HepG2 (cell line): ENCODE data around the gene TCF7L2. TPM values are rescaled to one million over a fixed set of nuclear protein-coding genes. Genes with fewer than 3 reads are reported as not detected.

Experiments
- ATAC-seq: fragments of 200-7000 bp; cut with Tn5 transposase; 3 replicates; pipeline ENCODE4 v1.9.1; 2020; ENCODE audit warnings: mild to moderate bottlenecking, moderate library complexity
- BruUV-seq: library from RNA; stranded (reverse); fragments of 400-500 nt; replicated peaks from 2 replicates; lab custom pipeline; 2021; lab: Mats Ljungman, UMichigan
- CTCF ChIA-PET: fragments of 300-600 bp; formaldehyde crosslinking; extraction: SDS; loops from one replicate; lab custom pipeline; 2021; ENCODE audit warnings: low total read pairs, inconsistent platforms, low intra/inter-chr PET ratio; lab: Yijun Ruan, JAX
- POLR2A ChIA-PET: fragments of 350-600 bp; sonication (Branson Sonifier 250); formaldehyde crosslinking; loops from one replicate; lab custom pipeline; 2020; ENCODE audit warnings: antibody characterized with exemption, inconsistent platforms; lab: Yijun Ruan, JAX
- DNase-seq: peaks from one replicate; pipeline ENCODE4 v3.0.0-alpha.2; 2015; ENCODE audit warnings: low spot score
- FAIRE-seq: peaks from 3 replicates; lab custom pipeline; 2011; peaks lifted over from hg19 to GRCh38; lab: Jason Lieb, UNC
- H2AFZ ChIP-seq: one replicate; pipeline ENCODE4 v1.6.1; 2011; ENCODE audit warnings: low read length, inconsistent platforms
- H3K27ac ChIP-seq: fragments of 300-600 bp; 3 replicates; pipeline ENCODE4 v1.8.0; 2011; ENCODE audit warnings: mixed run types, mild to moderate bottlenecking, mixed read lengths, low read length, inconsistent platforms; ENCODE audit not compliant: insufficient read depth; ENCODE audit errors: extremely low read length
- H3K27me3 ChIP-seq, 2 experiments: fragments of 200-600 bp in 1 of 2; 2 replicates in 1 of 2; 3 replicates in 1 of 2; pipeline versions ENCODE4 v1.6.0 to v1.8.0; 2011; ENCODE audit warnings: low read length in 2 of 2, mild to moderate bottlenecking in 2 of 2, moderate library complexity in 2 of 2, inconsistent platforms in 1 of 2; ENCODE audit not compliant: insufficient read depth in 2 of 2, control insufficient read depth in 1 of 2
- H3K36me3 ChIP-seq, 2 experiments: fragments of 200-600 bp in 1 of 2; replicated peaks in 1 of 2; 2 replicates in 1 of 2; 3 replicates in 1 of 2; pipeline versions ENCODE4 v1.5.1 to v1.8.0; 2011; ENCODE audit warnings: low read length in 2 of 2, inconsistent platforms in 1 of 2; ENCODE audit not compliant: insufficient read depth in 2 of 2, control insufficient read depth in 1 of 2
- H3K4me1 ChIP-seq: 2 replicates; pipeline ENCODE4 v1.5.1; 2012; ENCODE audit warnings: low read length, inconsistent platforms; ENCODE audit not compliant: insufficient read depth
- H3K4me2 ChIP-seq: 2 replicates; pipeline ENCODE4 v1.6.0; 2011; ENCODE audit warnings: low read depth, low read length, inconsistent platforms
- H3K4me3 ChIP-seq, 3 experiments: fragments of 200-600 bp in 1 of 3; sonication (generic), shearing (Covaris generic) in 1 of 3; replicated peaks in 1 of 3; 2 replicates each; pipeline ENCODE4 v1.5.1; 2011 to 2016; ENCODE audit warnings: low read length in 3 of 3, inconsistent platforms in 2 of 3, low read depth in 2 of 3, mild to moderate bottlenecking in 2 of 3, control low read depth in 1 of 3, mixed read lengths in 1 of 3; ENCODE audit not compliant: insufficient read depth in 1 of 3
- H3K79me2 ChIP-seq: one replicate; pipeline ENCODE4 v1.6.1; 2011; ENCODE audit warnings: low read length, inconsistent platforms; ENCODE audit not compliant: insufficient read depth
- H3K9ac ChIP-seq: 2 replicates; pipeline ENCODE4 v1.6.0; 2011; ENCODE audit warnings: mild to moderate bottlenecking, low read depth, low read length, inconsistent platforms; ENCODE audit not compliant: insufficient read depth
- H3K9me3 ChIP-seq: 2 replicates; pipeline ENCODE4 v1.5.1; 2012; ENCODE audit warnings: mild to moderate bottlenecking, low read length
- H4K20me1 ChIP-seq: 2 replicates; pipeline ENCODE4 v1.6.0; 2011; ENCODE audit warnings: inconsistent platforms, mild to moderate bottlenecking, low read length, moderate library complexity; ENCODE audit not compliant: insufficient read depth
- HMG20B ChIP-seq: conservative IDR thresholded peaks from 2 replicates; pipeline ENCODE4 v1.6.1; 2016; ENCODE audit warnings: missing genetic modification reagents, missing compliant biosample characterization
- HNF4A ChIP-seq: sonication (generic); formaldehyde crosslinking; IDR thresholded peaks from 2 replicates; pipeline ENCODE4 v1.4.0; 2020; ENCODE audit warnings: missing genetic modification reagents
- ONECUT2 ChIP-seq: sonication (generic); formaldehyde crosslinking; IDR thresholded peaks from 2 replicates; pipeline ENCODE4 v1.4.0; 2020; ENCODE audit warnings: missing genetic modification reagents
- PHF21A ChIP-seq: sonication (generic); formaldehyde crosslinking; IDR thresholded peaks from 2 replicates; pipeline ENCODE4 v1.5.0; 2020; ENCODE audit warnings: mild to moderate bottlenecking, missing genetic modification reagents
- ZNF713 ChIP-seq: sonication (generic); formaldehyde crosslinking; IDR thresholded peaks from 2 replicates; pipeline ENCODE4 v1.4.0; 2020; ENCODE audit warnings: mild to moderate bottlenecking, missing genetic modification reagents
- ZSCAN9 ChIP-seq: IDR thresholded peaks from 2 replicates; pipeline ENCODE4 v1.6.1; 2016; ENCODE audit warnings: borderline replicate concordance
- WGBS: methylation state at CpG from one replicate; pipeline ENCODE4 v1.1.6; 2017; ENCODE audit warnings: low lambda C conversion rate; 5-methylcytosine and 5-hydroxymethylcytosine counted together
- in situ Hi-C: cut with HindIII; loops from 2 replicates; pipeline ENCODE4 v1.10.0; 2017; ENCODE audit warnings: low pct_unique_long_range_greater_than_20kb; ENCODE audit not compliant: extremely low pct_ligation_motif_present
- intact Hi-C: fragments of 100-400 bp; cut with micrococcal nuclease; formaldehyde crosslinking; loops from one replicate; pipeline ENCODE4 v1.10.0; 2022; ENCODE audit not compliant: unreplicated experiment
- polyA plus RNA-seq, 8 experiments: library from polyadenylated mRNA; depleted of rRNA in 3 of 8; stranded (reverse) in 7 of 8; unstranded in 1 of 8; fragments of >200 nt; fragmentation: Illumina TruSeq in 4 of 8; extraction: Trizol in 4 of 8; gene quantifications; 2 replicates each; pipeline versions ENCODE4 v1.2.1 to v1.2.3, GENCODE V29; 2011 to 2016; ENCODE audit warnings: low read depth in 4 of 8, missing spikeins in 1 of 8, mixed read lengths in 1 of 8; ENCODE audit not compliant: insufficient read depth in 1 of 8
- total RNA-seq, 5 experiments: library from RNA; depleted of rRNA; stranded (reverse); fragments of >200 nt; fragmentation: Illumina TruSeq; extraction: Trizol; gene quantifications; 2 replicates each; pipeline ENCODE4 v1.2.3, GENCODE V29; 2016; ENCODE audit warnings: low read depth in 1 of 5
- TF ChIP-seq, protein P1 (sequence below): sonication (generic); formaldehyde crosslinking; IDR thresholded peaks from 2 replicates; pipeline ENCODE4 v1.4.0; 2020; ENCODE audit warnings: missing genetic modification reagents
- TF ChIP-seq, protein P2 (sequence below): sonication (generic); formaldehyde crosslinking; IDR thresholded peaks from 2 replicates; pipeline ENCODE4 v1.4.0; 2020; ENCODE audit warnings: missing genetic modification reagents, borderline replicate concordance

Gene TCF7L2
- total and polyA plus RNA-seq, 2 of the 13 experiments (the other 11 are each of a cell fraction or from before 2014, with no cell fraction given): 3.9 to 13.7 TPM

DNA sequence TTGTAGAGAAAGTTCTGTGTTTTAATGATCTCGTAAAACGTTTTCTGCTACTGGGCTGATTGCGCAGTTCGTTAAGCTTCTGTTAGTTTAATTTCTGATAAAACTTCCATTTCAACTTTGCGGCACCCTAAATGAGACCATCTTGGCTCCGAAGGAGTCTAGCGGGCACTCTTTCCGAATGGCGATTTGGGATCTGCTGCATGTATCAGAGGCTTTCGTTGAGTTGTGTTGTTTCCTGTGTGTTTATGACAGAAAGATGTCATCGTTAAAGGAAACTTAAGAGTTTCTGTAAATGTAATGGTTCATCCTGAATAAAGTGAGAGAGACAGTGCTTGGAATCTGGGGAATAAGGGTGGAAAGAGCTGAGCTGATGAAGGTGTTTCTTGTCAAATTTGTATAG lies 174.7 kb downstream of the TCF7L2 start:
- ATAC-seq (no peak), DNase-seq (no peak), FAIRE-seq (no peak)
- H3K27ac ChIP-seq: no peak overlapping the region
- TF ChIP-seq, protein P1, sequence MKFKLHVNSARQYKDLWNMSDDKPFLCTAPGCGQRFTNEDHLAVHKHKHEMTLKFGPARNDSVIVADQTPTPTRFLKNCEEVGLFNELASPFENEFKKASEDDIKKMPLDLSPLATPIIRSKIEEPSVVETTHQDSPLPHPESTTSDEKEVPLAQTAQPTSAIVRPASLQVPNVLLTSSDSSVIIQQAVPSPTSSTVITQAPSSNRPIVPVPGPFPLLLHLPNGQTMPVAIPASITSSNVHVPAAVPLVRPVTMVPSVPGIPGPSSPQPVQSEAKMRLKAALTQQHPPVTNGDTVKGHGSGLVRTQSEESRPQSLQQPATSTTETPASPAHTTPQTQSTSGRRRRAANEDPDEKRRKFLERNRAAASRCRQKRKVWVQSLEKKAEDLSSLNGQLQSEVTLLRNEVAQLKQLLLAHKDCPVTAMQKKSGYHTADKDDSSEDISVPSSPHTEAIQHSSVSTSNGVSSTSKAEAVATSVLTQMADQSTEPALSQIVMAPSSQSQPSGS (CRISPR knock-in tag): no peak
- TF ChIP-seq PHF21A (CRISPR knock-in tag) (no peak), HMG20B (CRISPR knock-in tag) (no peak), ONECUT2 (CRISPR knock-in tag) (no peak), ZSCAN9 (CRISPR knock-in tag) (no peak), HNF4A (CRISPR knock-in tag) (no peak), ZNF713 (no peak)
- TF ChIP-seq, protein P2, sequence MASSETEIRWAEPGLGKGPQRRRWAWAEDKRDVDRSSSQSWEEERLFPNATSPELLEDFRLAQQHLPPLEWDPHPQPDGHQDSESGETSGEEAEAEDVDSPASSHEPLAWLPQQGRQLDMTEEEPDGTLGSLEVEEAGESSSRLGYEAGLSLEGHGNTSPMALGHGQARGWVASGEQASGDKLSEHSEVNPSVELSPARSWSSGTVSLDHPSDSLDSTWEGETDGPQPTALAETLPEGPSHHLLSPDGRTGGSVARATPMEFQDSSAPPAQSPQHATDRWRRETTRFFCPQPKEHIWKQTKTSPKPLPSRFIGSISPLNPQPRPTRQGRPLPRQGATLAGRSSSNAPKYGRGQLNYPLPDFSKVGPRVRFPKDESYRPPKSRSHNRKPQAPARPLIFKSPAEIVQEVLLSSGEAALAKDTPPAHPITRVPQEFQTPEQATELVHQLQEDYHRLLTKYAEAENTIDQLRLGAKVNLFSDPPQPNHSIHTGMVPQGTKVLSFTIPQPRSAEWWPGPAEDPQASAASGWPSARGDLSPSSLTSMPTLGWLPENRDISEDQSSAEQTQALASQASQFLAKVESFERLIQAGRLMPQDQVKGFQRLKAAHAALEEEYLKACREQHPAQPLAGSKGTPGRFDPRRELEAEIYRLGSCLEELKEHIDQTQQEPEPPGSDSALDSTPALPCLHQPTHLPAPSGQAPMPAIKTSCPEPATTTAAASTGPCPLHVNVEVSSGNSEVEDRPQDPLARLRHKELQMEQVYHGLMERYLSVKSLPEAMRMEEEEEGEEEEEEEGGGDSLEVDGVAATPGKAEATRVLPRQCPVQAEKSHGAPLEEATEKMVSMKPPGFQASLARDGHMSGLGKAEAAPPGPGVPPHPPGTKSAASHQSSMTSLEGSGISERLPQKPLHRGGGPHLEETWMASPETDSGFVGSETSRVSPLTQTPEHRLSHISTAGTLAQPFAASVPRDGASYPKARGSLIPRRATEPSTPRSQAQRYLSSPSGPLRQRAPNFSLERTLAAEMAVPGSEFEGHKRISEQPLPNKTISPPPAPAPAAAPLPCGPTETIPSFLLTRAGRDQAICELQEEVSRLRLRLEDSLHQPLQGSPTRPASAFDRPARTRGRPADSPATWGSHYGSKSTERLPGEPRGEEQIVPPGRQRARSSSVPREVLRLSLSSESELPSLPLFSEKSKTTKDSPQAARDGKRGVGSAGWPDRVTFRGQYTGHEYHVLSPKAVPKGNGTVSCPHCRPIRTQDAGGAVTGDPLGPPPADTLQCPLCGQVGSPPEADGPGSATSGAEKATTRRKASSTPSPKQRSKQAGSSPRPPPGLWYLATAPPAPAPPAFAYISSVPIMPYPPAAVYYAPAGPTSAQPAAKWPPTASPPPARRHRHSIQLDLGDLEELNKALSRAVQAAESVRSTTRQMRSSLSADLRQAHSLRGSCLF (CRISPR knock-in tag): no peak
- ChIA-PET CTCF (no interaction called here), POLR2A (no interaction called here)
- WGBS: 96% methylated on average over 11 of the region's 11 CpGs
- H3K4me2 ChIP-seq: no peak overlapping the region
- BruUV-seq: no TSS peak
- H3K79me2 ChIP-seq: peaks cover 43% of the 10 kb centered on the region
- peaks cover 0 to 9% of the 10 kb centered on the region in 2 experiments for H3K36me3 ChIP-seq
- H3K4me3 ChIP-seq: no peak overlapping the region
- H3K4me1 ChIP-seq: peaks cover 15% of the 10 kb centered on the region
- no peak overlapping the region for H3K9ac ChIP-seq
- H2AFZ ChIP-seq: no peak overlapping the region
- in situ Hi-C loops: loop anchor here (25.0 kb wide), 1 partner anchor 562 kb away; no protein-coding TSS in a partner anchor
- H4K20me1 ChIP-seq: peaks cover 36% of the 10 kb centered on the region
- intact Hi-C loops: loop anchor here (10.0 kb wide), 1 partner anchor 260 kb away; no protein-coding TSS in a partner anchor
- H3K27me3 ChIP-seq: no peaks in the 10 kb centered on the region
- no peaks in the 10 kb centered on the region for H3K9me3 ChIP-seq
